Measurements from ENCODE around the gene CFAP20DC.

DNA sequence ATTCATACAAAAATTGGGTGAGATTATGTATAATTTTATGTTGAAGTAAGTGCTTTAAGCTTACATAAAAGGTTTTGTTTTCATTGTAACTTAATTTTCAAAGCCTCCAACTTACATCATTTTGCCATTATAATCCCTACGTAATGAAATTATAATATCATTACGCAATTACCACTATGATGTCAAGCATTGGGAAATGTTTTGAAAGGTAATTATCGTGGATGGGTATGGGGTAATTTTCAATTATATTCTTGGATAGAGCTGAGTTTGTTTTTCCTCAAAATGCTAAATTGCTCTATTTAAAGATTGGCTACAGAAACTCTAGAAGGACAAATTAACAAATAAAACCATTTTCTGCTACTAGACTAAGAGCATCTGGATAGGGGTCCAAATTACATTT is 303.1 kb downstream of the CFAP20DC start:
- TF ChIP-seq POLR2A (IDR thresholded peaks at IDR 0.05; ENCODE audit: low read depth, low read length) (no peak), POLR2AphosphoS5 (IDR thresholded peaks at IDR 0.05; ENCODE audit: low read depth, low read length) (no peak), TAF1 (IDR thresholded peaks at IDR 0.05; ENCODE audit: low read depth, low read length) (no peak), SPI1 (IDR thresholded peaks at IDR 0.05; ENCODE audit: low read depth, low read length) (no peak)
